ENCODE measurements around the gene SERINC4. TPM values are rescaled to one million over a fixed set of nuclear protein-coding genes. Genes with fewer than 3 reads are reported as not detected.

SERINC4 gene
- total RNA-seq, 2 donors from 2014 or later = 0.18 TPM; not detected in 1

DNA sequence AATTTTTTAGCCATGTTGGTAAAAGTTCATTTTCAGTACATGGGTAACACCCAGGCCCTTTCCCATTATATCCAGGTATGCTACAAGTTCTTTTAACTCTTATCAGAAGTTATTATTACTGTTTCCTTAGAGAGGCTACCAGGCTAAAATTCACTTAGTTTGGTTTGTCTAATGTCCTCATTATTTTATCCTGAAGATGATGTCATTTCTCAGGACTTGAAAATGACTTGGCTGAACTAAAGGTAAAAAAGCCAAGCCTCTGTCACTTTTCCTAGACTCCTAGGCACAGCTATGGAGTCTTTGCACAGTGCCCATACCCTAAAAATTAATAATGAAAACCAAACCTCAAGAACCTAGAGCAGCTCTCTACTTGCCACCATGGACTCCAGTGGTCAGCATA, 27.4 kb downstream of the SERINC4 start:
- Histone ChIP-seq H3K9ac (ENCODE audit: extremely low read depth, low read length, poor library complexity, severe bottlenecking) (no peak overlapping the region), H3K27ac (ENCODE audit: low read depth, low read length) (no peak overlapping the region), H3K9me3 (ENCODE audit: control insufficient read depth, low read length) (no peaks in the 10 kb centered on the region), H3K4me3 (ENCODE audit: low read length) (no peak overlapping the region), H3K27me3 (ENCODE audit: control insufficient read depth, insufficient read depth, low read length, poor library complexity, severe bottlenecking) (no peaks in the 10 kb centered on the region), H3K36me3 (ENCODE audit: control insufficient read depth, insufficient read depth, low read length) (peaks cover 68% of the 10 kb centered on the region), H3K4me1 (ENCODE audit: control insufficient read depth, insufficient read depth, low read length) (no peaks in the 10 kb centered on the region)
- Mint-ChIP-seq H3K36me3 (ENCODE audit: low read depth) (peaks cover 58% of the 10 kb centered on the region), H3K4me1 (peaks cover 12% of the 10 kb centered on the region), H3K9me3 (no peaks in the 10 kb centered on the region), H3K27me3 (ENCODE audit: insufficient read depth) (peaks cover 4% of the 10 kb centered on the region), H3K4me3 (no peak overlapping the region), H3K27ac (no peak overlapping the region)
- TF ChIP-seq, protein P1, sequence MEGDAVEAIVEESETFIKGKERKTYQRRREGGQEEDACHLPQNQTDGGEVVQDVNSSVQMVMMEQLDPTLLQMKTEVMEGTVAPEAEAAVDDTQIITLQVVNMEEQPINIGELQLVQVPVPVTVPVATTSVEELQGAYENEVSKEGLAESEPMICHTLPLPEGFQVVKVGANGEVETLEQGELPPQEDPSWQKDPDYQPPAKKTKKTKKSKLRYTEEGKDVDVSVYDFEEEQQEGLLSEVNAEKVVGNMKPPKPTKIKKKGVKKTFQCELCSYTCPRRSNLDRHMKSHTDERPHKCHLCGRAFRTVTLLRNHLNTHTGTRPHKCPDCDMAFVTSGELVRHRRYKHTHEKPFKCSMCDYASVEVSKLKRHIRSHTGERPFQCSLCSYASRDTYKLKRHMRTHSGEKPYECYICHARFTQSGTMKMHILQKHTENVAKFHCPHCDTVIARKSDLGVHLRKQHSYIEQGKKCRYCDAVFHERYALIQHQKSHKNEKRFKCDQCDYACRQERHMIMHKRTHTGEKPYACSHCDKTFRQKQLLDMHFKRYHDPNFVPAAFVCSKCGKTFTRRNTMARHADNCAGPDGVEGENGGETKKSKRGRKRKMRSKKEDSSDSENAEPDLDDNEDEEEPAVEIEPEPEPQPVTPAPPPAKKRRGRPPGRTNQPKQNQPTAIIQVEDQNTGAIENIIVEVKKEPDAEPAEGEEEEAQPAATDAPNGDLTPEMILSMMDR (conservative IDR thresholded peaks at IDR 0.05) = no peak
- DNase-seq = no peak

DNA sequence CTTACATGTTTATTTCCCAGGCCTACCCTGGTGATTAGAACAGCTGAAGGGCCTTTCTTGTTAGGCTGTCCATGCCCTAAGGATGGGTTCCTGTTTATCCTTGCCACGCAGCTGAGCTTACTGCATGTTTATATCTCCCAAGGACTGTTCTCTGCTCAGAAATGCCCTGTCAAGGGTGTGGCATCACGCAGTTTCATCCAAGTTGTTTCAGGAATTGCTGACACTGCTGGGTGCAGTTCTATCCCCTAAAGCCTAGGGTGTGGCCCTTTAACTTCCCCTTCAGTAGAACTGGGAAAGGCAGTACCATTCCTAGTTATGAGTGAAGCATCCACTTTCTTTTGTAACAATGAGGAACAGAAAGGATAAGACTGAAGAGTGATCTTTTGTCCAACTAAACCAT, 28.2 kb downstream of the SERINC4 start:
- no peaks in the 10 kb centered on the region for H3K9me3 ChIP-seq (ENCODE audit: control insufficient read depth, low read length)
- H3K27me3 ChIP-seq (ENCODE audit: control insufficient read depth, insufficient read depth, low read length, poor library complexity, severe bottlenecking) = no peaks in the 10 kb centered on the region
- peaks cover 1% of the 10 kb centered on the region for H3K27me3 Mint-ChIP-seq (ENCODE audit: insufficient read depth)
- H3K36me3 Mint-ChIP-seq (ENCODE audit: low read depth) = peaks cover 61% of the 10 kb centered on the region
- no peak for DNase-seq
- no peak overlapping the region for H3K9ac ChIP-seq (ENCODE audit: extremely low read depth, low read length, poor library complexity, severe bottlenecking)
- H3K27ac Mint-ChIP-seq = no peak overlapping the region
- peaks cover 69% of the 10 kb centered on the region for H3K36me3 ChIP-seq (ENCODE audit: control insufficient read depth, insufficient read depth, low read length)
- no peaks in the 10 kb centered on the region for H3K4me1 ChIP-seq (ENCODE audit: control insufficient read depth, insufficient read depth, low read length)
- TF ChIP-seq, protein P1 (conservative IDR thresholded peaks at IDR 0.05) = no peak
- WGBS, 2 experiments (ENCODE audit: insufficient coverage in 1 of 2, insufficient read length in 1 of 2) = 87 to 96% methylated on average over 2 of the region's 2 CpGs
- no peaks in the 10 kb centered on the region for H3K9me3 Mint-ChIP-seq
- H3K4me3 ChIP-seq (ENCODE audit: low read length) = no peak overlapping the region
- H3K4me1 Mint-ChIP-seq = peaks cover 12% of the 10 kb centered on the region
- no peak overlapping the region for H3K4me3 Mint-ChIP-seq
- no peak overlapping the region for H3K27ac ChIP-seq (ENCODE audit: low read depth, low read length)

DNA sequence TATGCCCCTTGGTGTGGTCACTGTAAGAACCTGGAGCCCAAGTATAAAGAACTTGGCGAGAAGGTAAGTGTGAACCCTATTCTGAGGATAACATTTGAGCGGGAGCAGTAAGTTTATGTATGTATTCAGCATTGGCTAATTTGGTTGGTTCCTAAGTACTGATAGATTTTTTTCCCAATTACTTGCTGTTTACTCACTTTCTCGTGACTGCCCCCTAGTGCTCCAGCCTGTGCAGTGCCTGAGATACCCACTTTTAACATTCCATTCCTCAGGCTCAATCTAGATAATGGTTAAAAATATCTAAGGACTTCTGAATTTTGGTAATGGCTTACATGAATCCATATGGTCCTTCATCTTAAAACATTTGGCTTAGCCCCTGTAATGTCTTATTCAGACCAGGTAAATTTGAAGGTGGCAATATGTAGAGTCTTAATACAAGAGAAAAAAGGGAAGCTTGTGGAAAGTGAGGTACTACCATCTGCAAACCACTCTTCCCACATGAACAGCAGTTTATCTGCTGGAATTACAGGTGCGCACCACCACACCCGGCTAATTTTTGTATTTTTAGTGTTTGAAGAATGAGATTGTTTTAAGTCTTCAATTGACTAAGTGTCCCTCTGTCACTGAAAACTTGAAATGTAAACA, 30.3 kb downstream of the SERINC4 start:
- no peak overlapping the region for H3K4me3 ChIP-seq (ENCODE audit: low read length)
- H3K27me3 ChIP-seq (ENCODE audit: control insufficient read depth, insufficient read depth, low read length, poor library complexity, severe bottlenecking) = no peaks in the 10 kb centered on the region
- peak overlapping the region; percentile 64 for H3K27ac Mint-ChIP-seq
- no peaks in the 10 kb centered on the region for H3K4me1 ChIP-seq (ENCODE audit: control insufficient read depth, insufficient read depth, low read length)
- H3K27ac ChIP-seq (ENCODE audit: low read depth, low read length) = no peak overlapping the region
- no peak overlapping the region for H3K4me3 Mint-ChIP-seq
- peaks cover 89% of the 10 kb centered on the region for H3K36me3 ChIP-seq (ENCODE audit: control insufficient read depth, insufficient read depth, low read length)
- DNase-seq = peak; percentile 89
- H3K9ac ChIP-seq (ENCODE audit: extremely low read depth, low read length, poor library complexity, severe bottlenecking) = no peak overlapping the region
- no peaks in the 10 kb centered on the region for H3K27me3 Mint-ChIP-seq (ENCODE audit: insufficient read depth)
- TF ChIP-seq, protein P1 (conservative IDR thresholded peaks at IDR 0.05) = peak; percentile 92
- no peaks in the 10 kb centered on the region for H3K9me3 Mint-ChIP-seq
- H3K4me1 Mint-ChIP-seq = no peaks in the 10 kb centered on the region
- H3K36me3 Mint-ChIP-seq (ENCODE audit: low read depth) = peaks cover 81% of the 10 kb centered on the region
- WGBS, 2 experiments (ENCODE audit: insufficient coverage in 1 of 2, insufficient read length in 1 of 2) = 64 to 92% methylated on average over 2 to 5 of the region's 5 CpGs
- no peaks in the 10 kb centered on the region for H3K9me3 ChIP-seq (ENCODE audit: control insufficient read depth, low read length)

Measured in endodermal cell (in vitro differentiated cells).